Pons (tissue), 1 donor: Measurements from ENCODE around the gene SLC66A2.

Experiments used
- DNase-seq: peaks from one replicate; pipeline ENCODE4 v3.0.0-alpha.2; 2016; ENCODE audit warnings: low spot score

Gene SLC66A2

DNA sequence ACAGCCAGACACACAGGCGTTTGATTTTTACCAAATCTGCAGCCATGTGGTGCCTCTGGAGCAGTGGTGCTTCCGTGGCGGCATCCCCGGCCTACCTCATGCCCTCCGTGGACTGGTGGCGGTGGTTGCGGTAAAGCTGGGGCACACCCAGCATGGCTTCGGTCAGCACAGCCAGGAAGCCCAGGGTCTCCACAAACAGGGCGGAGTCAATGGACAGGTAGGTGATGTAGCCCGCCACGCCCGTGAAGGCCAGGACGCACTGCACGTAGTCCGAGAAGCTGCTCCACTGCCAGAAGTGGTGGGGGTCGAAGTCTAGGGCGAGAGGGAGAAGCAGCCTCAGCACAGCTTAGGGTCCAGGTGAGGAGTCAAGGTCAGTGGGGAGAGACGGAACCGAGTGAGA, 32.4 kb downstream of the SLC66A2 start:
- DNase-seq: no peak

DNA sequence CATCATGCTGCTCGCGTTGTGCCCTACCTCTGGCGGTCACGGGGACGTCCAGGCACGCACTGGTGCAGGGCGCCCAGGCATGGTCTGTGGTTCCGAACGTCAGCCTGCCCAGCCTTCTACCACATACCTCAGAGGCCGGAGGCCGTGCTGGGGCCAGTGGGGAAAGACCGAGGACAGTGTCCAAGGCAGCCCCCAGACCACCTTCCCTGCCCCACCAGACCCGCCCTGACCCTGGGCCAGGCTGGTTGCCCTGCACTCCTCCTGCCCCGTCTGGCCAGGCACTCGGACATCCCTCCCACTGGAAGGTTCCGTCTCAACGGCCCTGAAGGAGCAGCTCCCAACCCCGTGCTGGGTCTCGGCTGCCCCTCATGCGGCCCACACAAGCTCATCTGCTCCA, 32.8 kb downstream of the SLC66A2 start:
- DNase-seq: no peak

DNA sequence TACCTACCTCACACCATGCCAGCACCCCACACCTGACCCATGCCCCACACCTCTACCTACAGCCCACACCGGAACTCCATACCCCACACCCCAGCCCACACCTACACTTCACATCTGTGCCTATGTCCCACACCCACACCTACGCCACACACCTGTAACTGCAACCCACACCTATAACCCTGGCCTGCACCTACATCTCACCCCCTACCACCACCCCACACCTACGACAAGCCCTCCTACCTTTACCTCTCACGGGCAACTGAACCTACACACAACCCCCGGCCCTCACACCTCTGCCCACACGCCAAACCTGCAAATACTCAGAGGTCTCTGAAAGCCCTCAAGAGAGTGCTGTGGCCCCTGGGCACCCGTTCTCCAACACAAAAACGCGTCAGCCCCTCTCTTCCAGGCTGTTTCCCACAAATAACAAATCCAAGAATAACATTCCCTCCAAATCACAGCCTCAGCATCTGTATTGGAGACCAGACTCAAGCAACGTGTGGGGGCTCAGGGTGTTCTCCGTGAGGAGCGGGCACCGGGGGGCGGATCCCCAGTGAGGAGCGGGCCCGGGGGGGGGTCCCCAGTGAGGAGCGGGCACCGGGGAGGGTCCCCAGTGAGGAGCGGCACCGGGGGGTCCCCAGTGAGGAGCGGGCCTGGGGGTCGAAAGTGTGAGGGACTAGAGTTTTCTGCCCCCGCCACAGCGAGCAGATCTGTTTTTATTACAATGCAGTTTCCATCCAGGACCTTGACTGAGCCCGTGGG, 33.4 kb downstream of the SLC66A2 start:
- DNase-seq: no peak

DNA sequence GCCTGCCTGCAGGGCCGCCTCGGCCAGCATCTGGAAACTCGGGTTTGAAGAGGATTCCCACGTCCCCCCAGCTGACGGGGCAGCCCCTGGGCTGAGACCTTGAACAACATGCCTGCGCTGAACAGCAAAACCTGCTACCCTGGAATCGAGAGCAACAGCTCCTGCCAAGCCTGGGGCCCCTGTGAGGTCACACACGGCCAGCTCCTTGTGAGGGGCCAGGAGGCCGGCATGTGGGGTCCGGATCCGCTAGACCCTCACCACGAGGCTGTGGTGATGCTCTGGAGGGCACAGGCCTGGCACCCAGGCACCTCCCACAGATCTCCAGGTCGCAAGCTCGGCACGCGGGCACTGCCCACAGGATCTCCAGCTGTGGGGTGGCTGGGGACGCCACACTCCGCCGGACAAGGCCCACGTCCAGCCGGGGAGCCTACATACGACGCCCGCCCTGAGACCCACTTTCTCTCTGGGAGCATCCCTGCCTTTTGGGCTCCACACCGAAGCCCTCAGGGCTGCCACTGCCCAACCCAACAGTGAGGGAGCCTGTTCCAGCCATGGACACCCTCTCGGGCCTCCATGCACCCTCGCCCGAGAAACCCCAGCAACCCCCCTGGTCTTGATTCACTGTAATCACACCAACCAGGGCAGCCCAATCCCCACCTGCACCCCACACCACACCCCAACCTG, 34.1 kb downstream of the SLC66A2 start:
- no peak for DNase-seq

DNA sequence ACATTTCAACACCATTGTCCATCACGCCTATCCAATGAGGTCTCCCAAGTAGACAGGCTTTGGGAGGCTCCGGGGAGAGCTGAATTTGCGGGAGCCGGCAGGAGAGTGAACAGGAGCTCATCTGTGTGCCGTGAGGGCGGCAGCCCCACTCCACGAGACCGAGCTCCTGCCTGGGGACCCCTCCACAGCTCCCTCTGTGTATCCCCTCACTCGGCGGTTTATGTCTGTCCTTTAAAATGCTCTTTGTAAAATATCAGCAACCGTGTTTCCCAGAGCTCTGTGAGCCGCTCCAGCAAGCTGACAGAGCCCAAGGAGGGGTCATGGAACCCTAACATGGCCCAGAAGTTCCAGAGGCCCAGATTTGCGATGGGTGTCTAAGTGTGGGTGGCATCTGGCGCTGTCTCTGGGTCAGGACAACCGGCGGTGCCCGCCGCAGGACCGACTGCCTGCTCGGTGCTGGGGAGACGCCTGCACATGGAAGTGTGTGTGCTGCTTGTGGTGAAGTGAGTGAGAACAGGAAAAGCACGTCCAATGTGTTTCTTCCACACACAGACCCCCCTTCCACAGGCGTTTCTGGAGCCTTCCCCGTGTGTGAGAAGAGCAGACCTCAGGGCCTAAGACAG, 34.8 kb downstream of the SLC66A2 start:
- no peak for DNase-seq

DNA sequence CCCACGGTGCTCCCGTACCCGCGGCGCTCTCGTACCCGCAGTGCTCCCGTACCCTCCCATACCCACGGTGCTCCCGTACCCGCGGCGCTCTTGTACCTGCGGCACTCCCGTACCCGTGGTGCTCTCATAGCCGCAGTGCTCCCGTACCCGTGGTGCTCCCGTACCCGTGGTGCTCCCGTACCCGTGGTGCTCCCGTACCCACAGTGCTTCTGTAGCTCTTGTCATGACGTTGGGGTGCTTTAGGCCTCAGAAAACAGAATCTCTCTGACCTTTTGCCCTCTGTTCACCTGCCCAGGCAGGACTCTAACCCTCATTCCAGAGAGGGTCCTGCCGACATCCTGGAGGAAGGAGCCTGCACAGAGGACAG, 35.3 kb downstream of the SLC66A2 start:
- no peak for DNase-seq

DNA sequence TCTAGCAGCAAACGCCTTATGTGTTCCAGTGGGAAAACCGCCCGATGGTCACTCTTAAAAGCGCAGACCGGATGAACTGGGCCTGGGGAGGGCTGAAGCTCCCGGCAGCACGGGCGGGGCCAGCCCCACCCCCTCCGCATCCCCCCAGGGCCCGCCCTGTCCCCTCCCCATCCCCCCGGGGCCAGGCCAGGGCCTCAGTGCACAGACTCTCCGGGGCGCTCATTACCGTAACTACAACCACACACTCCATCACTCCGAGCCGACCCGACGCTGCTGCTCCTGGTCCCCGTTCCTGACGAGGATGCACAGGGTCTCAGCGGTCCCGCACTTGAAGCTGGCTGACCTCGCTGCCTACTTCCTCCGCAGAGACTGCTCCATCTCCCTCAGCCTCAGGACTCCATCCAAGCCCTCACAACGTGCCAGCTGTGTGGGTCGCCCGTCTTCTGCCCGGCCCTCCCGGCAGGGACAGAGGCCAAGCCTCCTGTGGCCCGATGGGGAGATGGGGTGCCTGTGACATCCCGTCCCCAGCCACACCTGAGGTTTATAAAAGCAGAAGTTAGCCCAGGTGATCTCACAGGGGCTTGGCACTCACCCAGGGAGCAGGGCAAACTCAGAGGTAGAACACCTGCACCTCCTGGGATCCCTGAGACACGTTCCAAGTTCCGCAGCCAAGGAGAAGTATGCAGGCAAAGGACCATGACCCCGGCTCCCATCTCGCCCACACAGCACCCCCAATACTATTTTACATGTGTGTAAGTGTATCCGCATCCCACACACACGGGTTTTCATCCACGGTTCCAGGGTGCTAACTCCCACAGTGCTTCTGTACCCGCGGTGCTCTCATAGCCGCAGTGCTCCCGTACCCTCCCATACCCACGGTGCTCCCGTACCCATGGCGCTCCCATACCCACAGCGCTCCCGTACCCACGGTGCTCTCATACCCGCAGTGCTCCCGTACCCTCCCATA, 36.0 kb downstream of the SLC66A2 start:
- no peak for DNase-seq

DNA sequence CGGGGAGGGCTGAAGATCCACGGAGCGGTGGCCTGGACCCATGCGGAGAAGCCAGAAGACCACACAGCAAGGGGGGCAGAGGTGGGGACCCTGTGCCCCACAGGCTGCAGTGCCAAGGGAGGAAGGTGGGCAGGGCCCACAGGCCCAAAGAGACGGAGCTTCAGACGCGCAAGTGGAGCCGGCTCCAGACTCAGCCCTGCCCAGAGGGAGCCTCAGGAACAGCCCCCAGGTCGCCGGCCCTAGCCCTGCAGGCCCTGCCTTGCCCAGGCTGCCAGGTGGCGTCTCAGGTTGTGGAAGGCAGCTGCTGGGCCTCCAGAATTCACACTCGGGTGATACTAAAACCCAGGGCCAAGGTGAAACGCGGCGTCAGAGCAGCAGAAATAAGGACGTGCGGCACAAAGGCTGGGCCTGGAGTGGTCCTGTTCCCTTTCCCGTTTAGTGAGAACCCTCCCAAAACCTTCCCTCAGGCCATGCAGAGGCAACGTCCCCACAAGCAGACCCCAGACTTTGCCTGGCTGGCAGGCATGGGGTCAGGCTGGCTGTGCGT, 36.8 kb downstream of the SLC66A2 start:
- DNase-seq: no peak

DNA sequence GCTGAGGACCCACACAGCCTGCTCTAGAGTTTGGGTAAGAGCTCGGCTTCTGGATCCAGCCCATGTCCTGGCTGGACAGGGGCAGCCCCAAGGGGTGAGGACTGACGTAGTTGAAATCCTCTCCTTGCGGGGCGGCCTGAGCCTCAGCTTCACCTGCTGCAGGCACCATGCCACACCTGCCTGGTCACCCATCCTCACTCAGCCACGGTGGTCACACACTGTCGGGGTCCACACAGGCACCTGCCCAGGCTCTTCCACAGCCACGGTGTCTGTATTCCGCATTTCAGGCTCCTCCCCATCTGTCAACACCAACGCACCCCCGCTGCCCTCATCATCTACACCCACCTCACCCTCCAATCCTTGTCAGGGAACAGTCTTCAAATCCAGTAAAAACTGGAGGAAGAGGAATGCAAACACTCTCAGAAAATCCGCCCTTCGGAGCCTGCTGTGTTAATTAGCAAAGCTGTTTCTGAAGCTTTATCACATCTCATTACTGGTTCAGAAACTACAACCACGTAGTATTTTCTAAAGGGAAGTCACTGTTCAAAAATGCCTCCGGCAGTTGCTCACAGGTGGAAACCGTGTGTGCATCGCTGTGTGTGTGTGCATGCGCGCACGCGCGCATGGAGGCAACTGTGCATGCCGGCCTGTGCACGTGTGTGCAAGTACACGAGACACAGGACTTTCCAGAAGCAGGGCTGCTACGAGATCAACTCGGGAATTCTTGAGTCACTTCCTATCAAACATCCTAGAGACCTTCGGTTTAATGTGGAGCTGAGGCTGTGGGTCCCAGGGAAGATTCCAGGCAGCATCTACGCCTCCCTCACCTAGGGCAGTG, 38.2 kb downstream of the SLC66A2 start:
- no peak for DNase-seq

DNA sequence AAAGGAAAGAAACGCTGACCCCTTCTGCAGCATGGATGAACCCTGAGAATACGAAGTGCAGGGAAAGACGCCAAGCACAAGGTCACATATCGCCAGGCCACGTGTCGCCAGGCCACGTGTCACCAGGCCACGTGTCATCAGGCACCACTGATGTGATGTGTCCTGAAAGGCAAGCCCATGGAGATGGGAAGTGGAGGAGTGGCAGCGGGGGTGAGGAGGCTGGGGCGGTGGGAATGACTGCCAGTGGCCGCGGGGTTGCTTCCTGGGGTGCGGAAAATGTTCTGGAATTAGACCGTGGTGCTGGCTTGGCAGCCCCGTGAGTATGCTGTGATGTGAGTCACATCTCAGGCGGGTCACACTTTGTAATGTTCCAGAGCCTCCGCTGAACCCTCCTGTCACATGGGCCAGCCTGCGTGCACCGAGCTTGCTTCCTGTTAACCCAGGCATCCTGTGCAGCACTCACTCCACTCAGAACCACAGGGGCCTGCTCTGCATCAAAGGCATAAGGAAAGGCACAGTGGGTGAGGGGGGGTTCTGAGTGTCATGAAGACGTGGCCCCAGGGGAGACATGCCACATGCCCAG, 39.0 kb downstream of the SLC66A2 start:
- DNase-seq: peak; percentile 8

DNA sequence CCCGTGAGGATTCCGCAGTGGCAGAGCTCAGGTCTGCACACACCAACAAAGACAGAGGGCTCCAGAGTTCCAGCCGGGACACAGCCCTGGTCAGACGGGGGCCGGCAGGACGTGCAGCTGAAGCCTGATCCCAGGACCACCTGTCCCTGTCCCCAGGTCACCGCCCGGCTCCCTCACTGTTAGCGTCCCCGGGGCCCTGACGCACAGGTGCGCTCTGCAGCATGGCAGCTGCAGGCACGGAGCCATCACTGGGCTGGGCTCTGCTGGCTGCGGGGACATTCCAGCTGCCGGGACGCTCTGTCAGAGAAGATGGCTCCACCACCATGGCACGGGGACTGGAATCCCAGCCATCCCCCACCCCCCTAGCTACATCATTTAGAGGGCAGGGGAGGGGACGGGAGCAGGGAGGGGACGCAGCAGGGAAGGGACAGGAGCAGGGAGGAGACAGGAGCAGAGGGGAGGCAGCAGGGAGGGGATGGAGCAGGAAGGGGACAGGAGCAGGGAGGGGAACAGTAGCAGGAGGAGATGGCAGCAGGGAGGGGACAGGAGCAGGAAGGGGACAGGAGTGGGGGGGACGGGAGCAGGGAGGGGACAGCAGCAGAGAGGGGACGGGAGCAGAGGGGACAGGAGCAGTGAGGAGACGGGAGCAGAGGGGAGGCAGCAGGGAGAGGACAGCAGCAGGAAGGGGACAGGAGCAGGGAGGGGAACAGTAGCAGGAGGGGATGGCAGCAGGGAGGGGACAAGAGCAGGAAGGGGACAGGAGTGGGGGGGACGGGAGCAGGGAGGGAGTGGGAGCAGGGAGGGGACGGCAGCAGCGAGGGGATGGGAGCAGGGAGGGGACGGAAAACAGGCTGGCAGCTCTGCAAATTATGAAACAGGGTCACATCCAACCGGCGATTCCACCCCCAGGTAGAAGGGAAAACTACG, 39.8 kb downstream of the SLC66A2 start:
- DNase-seq: no peak

DNA sequence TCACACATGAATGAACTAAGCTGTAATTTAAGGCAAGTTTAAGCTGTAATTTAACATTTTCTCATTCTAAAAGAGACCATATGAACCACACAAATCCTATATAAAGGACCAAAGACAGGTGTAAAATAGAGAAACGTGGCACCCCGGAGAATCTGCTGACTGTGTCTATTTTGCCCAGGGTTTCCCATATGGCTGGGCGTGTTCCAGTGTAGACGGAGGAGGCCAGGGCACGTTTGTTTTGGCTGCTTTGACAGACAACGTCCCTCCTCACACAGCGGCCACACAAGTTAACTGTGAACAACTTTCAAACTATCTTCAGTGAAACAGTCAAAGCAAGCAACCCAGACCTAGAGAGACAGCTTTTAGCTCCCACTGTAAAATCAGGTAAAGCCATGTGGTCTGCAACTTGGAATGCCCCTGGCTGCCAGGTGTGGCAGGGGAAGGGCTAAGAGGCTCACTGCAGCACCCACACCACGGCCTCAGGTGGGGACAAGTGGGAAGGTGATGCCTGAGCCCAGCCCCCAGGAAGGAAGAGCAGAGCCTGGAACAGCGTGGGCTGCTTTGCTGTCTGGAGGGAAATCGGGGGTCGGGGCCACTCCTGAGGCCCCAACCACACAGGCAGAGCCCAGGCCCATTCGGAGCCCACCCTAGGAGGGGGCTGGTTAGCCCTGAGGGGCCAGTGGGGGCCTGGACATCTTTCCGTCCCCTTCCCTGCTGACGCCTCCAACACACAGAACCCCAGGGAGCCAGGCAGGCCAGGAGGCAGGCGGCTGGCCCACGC, 40.7 kb downstream of the SLC66A2 start:
- DNase-seq: no peak

DNA sequence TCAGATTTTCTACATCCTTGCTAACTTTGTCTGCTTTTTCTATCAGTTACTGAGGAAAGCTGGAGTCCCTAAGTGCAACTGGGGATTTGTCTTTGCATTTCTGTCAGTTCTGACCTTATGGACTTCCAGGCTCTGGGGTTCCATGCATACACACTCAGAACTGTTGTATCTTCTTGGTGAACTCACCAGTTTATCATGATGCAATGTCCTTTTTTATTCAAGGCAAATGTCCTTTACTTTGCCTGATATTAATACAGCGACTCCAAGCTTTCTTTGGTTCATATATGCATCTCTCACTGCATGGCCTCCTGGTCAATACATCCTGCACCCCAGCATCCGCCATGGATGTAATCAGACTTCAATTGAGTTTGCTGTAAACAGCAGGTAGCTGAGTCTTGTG, 44.7 kb downstream of the SLC66A2 start:
- DNase-seq: no peak

DNA sequence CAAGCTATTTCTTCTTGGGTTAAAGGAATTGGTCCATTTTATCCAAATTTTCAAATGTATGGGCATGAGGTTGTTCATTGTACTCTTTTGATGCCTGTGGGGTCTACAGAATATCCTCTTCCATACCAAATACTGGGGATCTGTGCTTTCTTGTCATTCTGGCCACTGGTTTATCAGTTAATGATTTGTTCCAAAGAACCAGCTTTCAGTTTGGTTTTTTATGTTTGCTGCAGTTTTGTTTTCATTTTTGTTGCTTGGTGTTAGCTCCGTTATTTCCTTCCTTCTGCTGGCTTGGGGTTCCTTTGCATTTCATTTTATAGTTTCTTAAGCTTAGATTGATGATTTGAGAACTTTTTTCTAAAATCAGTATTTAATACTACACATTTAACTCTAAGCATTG, 45.5 kb downstream of the SLC66A2 start:
- DNase-seq: no peak

DNA sequence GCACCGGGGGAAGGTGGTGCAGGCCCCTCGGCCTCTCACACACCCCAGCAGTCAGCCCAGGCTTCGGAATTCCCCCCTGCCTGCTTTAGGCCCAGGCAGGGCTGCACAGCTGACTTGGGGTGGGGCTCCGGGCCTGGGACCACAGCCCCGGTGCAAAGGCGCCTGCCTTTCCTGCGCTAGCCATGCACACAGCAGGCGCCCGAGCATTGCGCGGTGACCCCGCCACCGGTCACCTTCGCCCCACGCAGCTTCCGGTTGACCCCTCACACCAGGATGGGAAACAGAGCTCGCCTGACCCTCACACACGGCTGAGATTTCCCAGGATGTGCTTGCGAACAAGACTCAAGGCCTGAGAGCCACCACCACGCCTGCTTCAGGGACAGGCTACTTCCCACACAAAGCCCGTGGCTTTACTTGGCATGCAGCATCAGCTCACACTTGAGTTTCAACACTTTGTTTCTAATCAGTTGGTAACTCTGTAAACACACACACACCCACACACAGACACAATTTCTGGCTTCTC, 46.0 kb downstream of the SLC66A2 start:
- DNase-seq: no peak

DNA sequence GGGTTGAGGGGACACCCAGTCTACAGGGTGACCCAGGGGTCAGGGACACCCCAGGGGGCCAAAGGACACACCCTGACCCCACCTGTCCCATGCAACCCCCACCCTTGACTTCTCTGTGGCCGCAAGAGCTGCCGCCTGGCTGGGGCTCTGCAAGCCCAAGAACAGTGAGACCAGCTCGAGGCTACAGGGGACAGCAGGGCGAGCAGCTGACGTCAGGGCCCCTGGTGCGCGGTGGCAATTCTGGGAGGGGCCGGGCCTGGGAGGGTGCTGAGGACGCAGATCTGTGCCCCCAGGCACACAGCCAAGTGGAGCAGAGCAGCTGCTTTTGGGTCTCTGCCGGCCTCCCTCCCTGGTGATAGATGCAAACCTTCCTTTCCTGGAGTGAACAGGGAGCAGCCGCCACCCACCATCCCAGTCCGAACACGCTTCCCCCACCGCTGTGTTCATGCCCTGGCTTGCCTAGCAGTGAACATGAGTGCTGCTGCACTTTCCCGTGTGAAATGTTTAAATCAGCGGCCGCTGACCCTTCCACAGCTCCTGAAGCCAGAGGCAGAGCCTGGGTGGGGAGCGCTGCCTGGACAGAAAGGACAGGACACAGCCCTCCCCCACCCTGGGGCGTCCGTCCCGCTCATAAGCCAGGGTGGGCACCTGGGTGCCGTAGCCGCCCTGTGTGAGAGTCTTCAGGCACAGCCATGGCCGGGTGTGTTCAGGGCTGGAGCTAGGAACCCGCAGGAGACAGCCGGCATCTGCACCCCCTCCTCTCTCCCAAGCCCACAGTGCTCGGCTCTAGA, 46.9 kb downstream of the SLC66A2 start:
- DNase-seq: no peak

DNA sequence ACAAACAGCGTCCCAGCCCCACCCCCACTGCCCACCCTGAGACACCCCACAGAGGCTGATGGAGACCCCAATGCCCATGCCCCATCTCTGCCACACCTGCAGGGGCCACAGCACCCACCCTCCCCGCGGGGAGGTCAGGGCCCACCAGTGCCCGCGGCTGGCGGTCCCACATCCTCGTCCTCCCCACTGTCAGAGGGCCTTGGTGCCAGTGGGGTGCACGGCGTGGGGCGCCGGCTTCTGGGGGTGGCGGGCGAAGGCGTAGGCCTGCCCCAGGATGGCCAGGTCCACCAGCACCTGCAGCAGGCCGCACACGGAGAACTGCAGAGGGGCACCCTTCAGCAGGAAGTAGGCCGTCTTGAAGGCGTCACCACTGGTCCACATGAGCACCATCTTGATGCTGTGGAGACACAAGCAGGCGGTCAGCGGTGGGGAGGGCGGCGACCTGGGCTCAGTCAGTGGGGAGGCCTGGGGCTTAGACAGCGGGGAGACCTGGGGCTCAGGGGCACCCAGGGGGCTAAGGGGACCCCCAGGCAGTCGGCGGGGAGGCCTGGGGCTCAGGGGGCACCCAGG, 47.6 kb downstream of the SLC66A2 start:
- DNase-seq: no peak
